DMS114 treated with DMSO at 0.1 percent for 48 hours (cell line): ENCODE results near the gene ELMO1.

Experiments used
- DNase-seq: peaks from one replicate; lab custom pipeline; 2025; ENCODE audit not compliant: unreplicated experiment; lab: John Stamatoyannopoulos, UW

The ELMO1 gene

GRCh38 chr7:37234334-37234733, 214.3 kb downstream of the ELMO1 start:
- DNase-seq, result no peak

GRCh38 chr7:37231613-37232012, 217.1 kb downstream of the ELMO1 start:
- no peak for DNase-seq

GRCh38 chr7:37230221-37230620, 218.4 kb downstream of the ELMO1 start:
- DNase-seq, result no peak

- no peak for DNase-seq
These were observed 219.3 kb downstream of the ELMO1 start for GRCh38 chr7:37229381-37229780.

- no peak for DNase-seq
These were observed 223.2 kb downstream of the ELMO1 start for GRCh38 chr7:37225285-37225969.

- DNase-seq, result no peak
These were observed 223.9 kb downstream of the ELMO1 start for GRCh38 chr7:37224746-37225145.

GRCh38 chr7:37220664-37221063, 228.0 kb downstream of the ELMO1 start:
- DNase-seq, result no peak

GRCh38 chr7:37218956-37219355, 229.7 kb downstream of the ELMO1 start:
- no peak for DNase-seq

- no peak for DNase-seq
These were observed 231.7 kb downstream of the ELMO1 start for GRCh38 chr7:37216923-37217322.

- DNase-seq, result no peak
These were observed 232.4 kb downstream of the ELMO1 start for GRCh38 chr7:37216156-37216852.

GRCh38 chr7:37215290-37215923, 233.3 kb downstream of the ELMO1 start:
- DNase-seq, result no peak

- no peak for DNase-seq
These were observed 236.1 kb downstream of the ELMO1 start for GRCh38 chr7:37212556-37212955.

- DNase-seq, result no peak
These were observed 236.6 kb downstream of the ELMO1 start for GRCh38 chr7:37212051-37212450.

- DNase-seq, result no peak
These were observed 237.4 kb downstream of the ELMO1 start for GRCh38 chr7:37211097-37211880.

- DNase-seq, result no peak
These were observed 239.5 kb downstream of the ELMO1 start for GRCh38 chr7:37209195-37209594.

- DNase-seq, result peak; percentile 56
These were observed 240.1 kb downstream of the ELMO1 start for GRCh38 chr7:37208528-37208927.

- no peak for DNase-seq
These were observed 242.5 kb downstream of the ELMO1 start for GRCh38 chr7:37206192-37206591.

GRCh38 chr7:37205451-37205850, 243.2 kb downstream of the ELMO1 start:
- no peak for DNase-seq

GRCh38 chr7:37201876-37202198, 246.8 kb downstream of the ELMO1 start:
- no peak for DNase-seq

- peak; percentile 50 for DNase-seq
These were observed 247.4 kb downstream of the ELMO1 start for GRCh38 chr7:37201003-37201875.
